ENCODE results near the gene RARS2.
"Not testable (repeated sequence)": the region's sequence is repeated elsewhere in the genome, so short reads cannot be mapped to it uniquely, and the experiment has no call there.

Gene RARS2

GRCh38 chr6:87628881-87629280 is 39.1 kb upstream of the RARS2 start:
- Histone ChIP-seq H3K27ac (no peak overlapping the region), H3K4me3 (no peak overlapping the region)
- TF ChIP-seq CTCF (IDR thresholded peaks at IDR 0.05): no peak
- DNase-seq (ENCODE audit: low spot score): no peak

- DNase-seq (ENCODE audit: low spot score): no peak
- no peak for TF ChIP-seq CTCF (IDR thresholded peaks at IDR 0.05)
- Histone ChIP-seq H3K4me3 (no peak overlapping the region), H3K27ac (no peak overlapping the region)
Observed at GRCh38 chr6:87628424-87628823, 38.6 kb upstream of the RARS2 start.

- no peak for DNase-seq (ENCODE audit: low spot score)
- H3K4me3 ChIP-seq: no peak overlapping the region
- peak overlapping the region; percentile 12 to 38 for H3K27ac ChIP-seq
- TF ChIP-seq CTCF (IDR thresholded peaks at IDR 0.05): no peak
Observed at GRCh38 chr6:87623248-87623647, 33.5 kb upstream of the RARS2 start.

GRCh38 chr6:87618531-87618930 is 28.7 kb upstream of the RARS2 start:
- H3K4me3 ChIP-seq: no peak overlapping the region
- TF ChIP-seq CTCF (IDR thresholded peaks at IDR 0.05): no peak
- no peak for DNase-seq (ENCODE audit: low spot score)
- H3K27ac ChIP-seq: no peak overlapping the region

- no peak overlapping the region for H3K27ac ChIP-seq
- no peak for TF ChIP-seq CTCF (IDR thresholded peaks at IDR 0.05)
- no peak for DNase-seq (ENCODE audit: low spot score)
- no peak overlapping the region for H3K4me3 ChIP-seq
Observed at GRCh38 chr6:87617405-87617804, 27.6 kb upstream of the RARS2 start.

- DNase-seq (ENCODE audit: low spot score); H3K4me3 ChIP-seq; H3K27ac ChIP-seq: not testable (repeated sequence)
Observed at GRCh38 chr6:87613018-87613417, 23.2 kb upstream of the RARS2 start.

GRCh38 chr6:87608802-87609201 is 19.0 kb upstream of the RARS2 start:
- no peak overlapping the region for H3K27ac ChIP-seq
- H3K4me3 ChIP-seq: no peak overlapping the region
- no peak for TF ChIP-seq CTCF (IDR thresholded peaks at IDR 0.05)
- no peak for DNase-seq (ENCODE audit: low spot score)

- Histone ChIP-seq H3K27ac (no peak overlapping the region), H3K4me3 (no peak overlapping the region)
- no peak for TF ChIP-seq CTCF (IDR thresholded peaks at IDR 0.05)
- no peak for DNase-seq (ENCODE audit: low spot score)
Observed at GRCh38 chr6:87606199-87606598, 16.4 kb upstream of the RARS2 start.
